ENCODE measurements around the gene FGL2.
"Not testable (repeated sequence)": the region's sequence is repeated elsewhere in the genome, so short reads cannot be mapped to it uniquely, and the experiment has no call there.

The FGL2 gene

GRCh38 chr7:77154917-77155464 is 44.6 kb downstream of the FGL2 start:
- not testable (repeated sequence) for DNase-seq

GRCh38 chr7:77152232-77152631 is 47.4 kb downstream of the FGL2 start:
- not testable (repeated sequence) for DNase-seq
